SK-N-MC (cell line): Measurements from ENCODE around the gene MEDAG.

ENCODE experiments used
- DNase-seq: peaks from one replicate; pipeline ENCODE4 v3.0.0-alpha.2; 2011; ENCODE audit warnings: low read depth, low spot score
- H3K27ac ChIP-seq: fragments of 200-600 bp; sonication (generic); 2 replicates; pipeline ENCODE4 v1.5.1; 2016; ENCODE audit warnings: mixed run types
- H3K36me3 ChIP-seq: fragments of 200-600 bp; sonication (generic); 2 replicates; pipeline ENCODE4 v1.6.1; 2017; ENCODE audit warnings: antibody characterized with exemption, low read length, mixed read lengths; ENCODE audit not compliant: insufficient read depth
- H3K4me3 ChIP-seq: fragments of 200-600 bp; sonication (generic); 2 replicates; pipeline ENCODE4 v1.5.1; 2016
- H3K9ac ChIP-seq: fragments of 200-600 bp; sonication (generic); 2 replicates; pipeline ENCODE4 v1.8.0; 2017; ENCODE audit warnings: mixed run types, mixed read lengths; ENCODE audit not compliant: insufficient read length
- H3K9me3 ChIP-seq: fragments of 200-600 bp; sonication (generic); 2 replicates; pipeline ENCODE4 v1.6.1; 2017; ENCODE audit warnings: low read depth, mild to moderate bottlenecking, antibody characterized with exemption, low read length, moderate library complexity, mixed read lengths
- EZH2 ChIP-seq: fragments of 200-600 bp; sonication (generic); IDR thresholded peaks from one replicate; pipeline ENCODE4 v1.6.1; 2017; ENCODE audit warnings: antibody characterized with exemption
- FOXP2 ChIP-seq: optimal IDR thresholded peaks from 2 replicates; pipeline ENCODE3; 2011; ENCODE audit warnings: mild to moderate bottlenecking, moderate library complexity; ENCODE audit not compliant: insufficient read depth; ENCODE audit errors: extremely low read length, control extremely low read depth
- POLR2AphosphoS5 ChIP-seq: IDR thresholded peaks from 2 replicates; pipeline ENCODE4 v1.6.1; 2012; ENCODE audit warnings: mild to moderate bottlenecking, low read depth, low read length, borderline replicate concordance

The MEDAG gene

DNA sequence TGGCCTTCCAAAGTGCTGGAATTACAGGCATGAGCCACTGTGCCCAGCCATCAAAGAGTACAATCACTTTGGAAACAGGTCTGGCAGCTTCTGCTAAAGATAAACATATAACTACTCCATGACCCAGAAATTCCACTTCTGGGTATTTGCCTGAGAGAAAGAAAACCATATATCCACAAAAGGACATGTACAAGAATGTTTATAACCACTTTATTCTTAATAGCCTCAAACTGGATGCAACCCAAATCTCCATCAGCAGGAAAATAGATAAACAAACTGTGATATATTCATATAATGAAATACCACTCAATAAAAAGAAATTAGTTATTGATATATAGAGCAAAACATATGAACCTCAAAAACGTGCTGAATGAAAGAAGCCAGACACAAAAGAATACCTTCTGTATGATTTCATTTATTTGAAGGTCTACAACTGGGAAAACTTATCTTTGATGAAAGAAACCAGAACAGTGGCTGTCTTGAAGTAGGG lies 66.9 kb downstream of the MEDAG start:
- no peak for DNase-seq
- Histone ChIP-seq H3K36me3 (no peaks in the 10 kb centered on the region), H3K9ac (no peak overlapping the region), H3K4me3 (no peak overlapping the region), H3K27ac (no peak overlapping the region), H3K9me3 (no peaks in the 10 kb centered on the region)
- TF ChIP-seq POLR2AphosphoS5 (no peak), FOXP2 (no peak), EZH2 (no peak)

DNA sequence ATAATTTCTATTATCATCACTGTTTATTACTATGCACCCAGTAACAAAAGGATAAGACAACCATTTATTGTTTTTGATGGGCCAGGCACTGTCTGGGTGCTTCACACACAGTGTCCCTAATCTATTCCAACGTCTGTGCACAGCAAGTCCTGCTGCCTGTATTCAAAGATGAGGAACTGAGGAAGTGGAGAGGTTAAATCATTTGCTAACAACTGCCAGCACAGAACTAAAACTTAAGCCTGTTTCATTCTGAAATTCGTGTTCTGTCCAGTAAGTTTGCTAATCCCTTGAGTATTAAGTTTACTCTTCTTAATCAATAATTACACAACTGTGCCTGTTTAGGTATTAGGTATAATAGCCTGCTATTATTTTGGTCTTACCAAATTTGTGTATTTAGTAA lies 68.3 kb downstream of the MEDAG start:
- no peak for TF ChIP-seq FOXP2
- TF ChIP-seq POLR2AphosphoS5: no peak
- no peak for TF ChIP-seq EZH2
- no peak overlapping the region for H3K9ac ChIP-seq
- no peak for DNase-seq
- no peaks in the 10 kb centered on the region for H3K36me3 ChIP-seq
- no peak overlapping the region for H3K4me3 ChIP-seq
- H3K9me3 ChIP-seq: no peaks in the 10 kb centered on the region
- no peak overlapping the region for H3K27ac ChIP-seq
